ENCODE measurements around the gene SIVA1. TPM values are rescaled to one million over a fixed set of nuclear protein-coding genes. Genes with fewer than 3 reads are reported as not detected.

Gene SIVA1
- total RNA-seq, 4 donors from 2014 or later, result 141 to 262 (median 167) TPM

GRCh38 chr14:104707608-104708595 is 45.0 kb upstream of the SIVA1 start:
- ATAC-seq (ENCODE audit: low FRiP score) (no peak), DNase-seq (ENCODE audit: low spot score) (no peak)
- no peak for TF ChIP-seq CTCF (IDR thresholded peaks at IDR 0.05)

GRCh38 chr14:104708606-104709268 is 44.2 kb upstream of the SIVA1 start:
- peak; percentile 61 for DNase-seq (ENCODE audit: low spot score)
- TF ChIP-seq CTCF (IDR thresholded peaks at IDR 0.05), result peak in 1 of 3 donors; percentile 89
- peak; percentile 77 for ATAC-seq (ENCODE audit: low FRiP score)

GRCh38 chr14:104709387-104710039 is 43.4 kb upstream of the SIVA1 start:
- no peak for TF ChIP-seq CTCF (IDR thresholded peaks at IDR 0.05)
- no peak for DNase-seq (ENCODE audit: low spot score)
- no peak for ATAC-seq (ENCODE audit: low FRiP score)

- no peak for ATAC-seq (ENCODE audit: low FRiP score)
- TF ChIP-seq CTCF (IDR thresholded peaks at IDR 0.05), result no peak
These were observed 42.7 kb upstream of the SIVA1 start for GRCh38 chr14:104710071-104710735.

GRCh38 chr14:104712881-104713734 is 39.8 kb upstream of the SIVA1 start:
- ATAC-seq (ENCODE audit: low FRiP score) (no peak), DNase-seq (ENCODE audit: low spot score) (no peak)
- no peak for TF ChIP-seq CTCF (IDR thresholded peaks at IDR 0.05)

More at GRCh38 chr14:104710071-104710735, 42.7 kb upstream of the SIVA1 start:
- DNase-seq (ENCODE audit: low spot score), result no peak

DNA sequence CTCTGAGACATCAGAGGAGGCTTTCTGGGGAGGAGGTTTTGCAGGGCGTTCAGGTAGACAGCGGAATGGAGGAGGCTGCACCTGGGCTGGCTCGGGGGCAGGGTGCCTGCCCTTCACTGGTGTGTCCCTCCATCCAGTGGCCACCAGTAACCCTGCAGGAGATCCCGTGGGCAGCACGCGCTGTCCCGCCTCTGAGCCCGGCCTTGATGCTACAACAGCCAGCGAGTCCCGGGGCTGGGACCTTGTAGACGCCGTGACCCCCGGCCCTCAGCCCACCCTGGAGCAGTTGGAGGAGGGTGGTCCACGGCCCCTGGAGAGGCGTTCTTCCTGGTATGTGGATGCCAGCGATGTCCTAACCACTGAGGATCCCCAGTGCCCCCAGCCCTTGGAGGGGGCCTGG is 38.9 kb upstream of the SIVA1 start:
- no peak for ATAC-seq (ENCODE audit: low FRiP score)
- DNase-seq (ENCODE audit: low spot score), result no peak
- no peak for TF ChIP-seq CTCF (IDR thresholded peaks at IDR 0.05)
